ENCODE data around the gene ZNF212.

DNA sequence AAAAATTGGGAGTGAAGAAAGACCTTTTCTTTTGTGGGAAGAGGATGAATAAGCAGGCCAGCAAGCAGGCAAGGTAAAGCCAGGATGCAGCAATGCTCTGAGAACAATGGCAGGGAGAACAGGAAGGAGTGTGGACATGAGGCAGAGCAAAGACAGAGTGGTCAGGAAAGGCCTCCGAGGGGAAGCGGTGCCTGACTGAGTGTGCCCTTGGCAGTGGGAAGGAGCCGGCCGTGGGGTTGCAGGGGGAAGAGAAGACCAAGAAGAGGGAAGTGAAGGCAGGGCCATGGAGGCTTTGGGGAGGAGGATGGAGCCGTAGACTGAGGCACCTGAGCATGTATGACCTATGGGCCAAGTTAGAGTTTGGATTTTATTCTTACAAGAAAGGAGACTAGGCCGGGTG, 21.9 kb upstream of the ZNF212 start:
- TF ChIP-seq POLR2AphosphoS5 (IDR thresholded peaks at IDR 0.05; ENCODE audit: low read depth) (no peak), SPI1 (IDR thresholded peaks at IDR 0.05; ENCODE audit: borderline replicate concordance, low read depth) (no peak), GABPA (IDR thresholded peaks at IDR 0.05; ENCODE audit: low read depth) (no peak)
- TF ChIP-seq, protein P1, sequence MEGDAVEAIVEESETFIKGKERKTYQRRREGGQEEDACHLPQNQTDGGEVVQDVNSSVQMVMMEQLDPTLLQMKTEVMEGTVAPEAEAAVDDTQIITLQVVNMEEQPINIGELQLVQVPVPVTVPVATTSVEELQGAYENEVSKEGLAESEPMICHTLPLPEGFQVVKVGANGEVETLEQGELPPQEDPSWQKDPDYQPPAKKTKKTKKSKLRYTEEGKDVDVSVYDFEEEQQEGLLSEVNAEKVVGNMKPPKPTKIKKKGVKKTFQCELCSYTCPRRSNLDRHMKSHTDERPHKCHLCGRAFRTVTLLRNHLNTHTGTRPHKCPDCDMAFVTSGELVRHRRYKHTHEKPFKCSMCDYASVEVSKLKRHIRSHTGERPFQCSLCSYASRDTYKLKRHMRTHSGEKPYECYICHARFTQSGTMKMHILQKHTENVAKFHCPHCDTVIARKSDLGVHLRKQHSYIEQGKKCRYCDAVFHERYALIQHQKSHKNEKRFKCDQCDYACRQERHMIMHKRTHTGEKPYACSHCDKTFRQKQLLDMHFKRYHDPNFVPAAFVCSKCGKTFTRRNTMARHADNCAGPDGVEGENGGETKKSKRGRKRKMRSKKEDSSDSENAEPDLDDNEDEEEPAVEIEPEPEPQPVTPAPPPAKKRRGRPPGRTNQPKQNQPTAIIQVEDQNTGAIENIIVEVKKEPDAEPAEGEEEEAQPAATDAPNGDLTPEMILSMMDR (IDR thresholded peaks at IDR 0.05; ENCODE audit: insufficient read depth, low read length), result no peak
- TF ChIP-seq, protein P2, sequence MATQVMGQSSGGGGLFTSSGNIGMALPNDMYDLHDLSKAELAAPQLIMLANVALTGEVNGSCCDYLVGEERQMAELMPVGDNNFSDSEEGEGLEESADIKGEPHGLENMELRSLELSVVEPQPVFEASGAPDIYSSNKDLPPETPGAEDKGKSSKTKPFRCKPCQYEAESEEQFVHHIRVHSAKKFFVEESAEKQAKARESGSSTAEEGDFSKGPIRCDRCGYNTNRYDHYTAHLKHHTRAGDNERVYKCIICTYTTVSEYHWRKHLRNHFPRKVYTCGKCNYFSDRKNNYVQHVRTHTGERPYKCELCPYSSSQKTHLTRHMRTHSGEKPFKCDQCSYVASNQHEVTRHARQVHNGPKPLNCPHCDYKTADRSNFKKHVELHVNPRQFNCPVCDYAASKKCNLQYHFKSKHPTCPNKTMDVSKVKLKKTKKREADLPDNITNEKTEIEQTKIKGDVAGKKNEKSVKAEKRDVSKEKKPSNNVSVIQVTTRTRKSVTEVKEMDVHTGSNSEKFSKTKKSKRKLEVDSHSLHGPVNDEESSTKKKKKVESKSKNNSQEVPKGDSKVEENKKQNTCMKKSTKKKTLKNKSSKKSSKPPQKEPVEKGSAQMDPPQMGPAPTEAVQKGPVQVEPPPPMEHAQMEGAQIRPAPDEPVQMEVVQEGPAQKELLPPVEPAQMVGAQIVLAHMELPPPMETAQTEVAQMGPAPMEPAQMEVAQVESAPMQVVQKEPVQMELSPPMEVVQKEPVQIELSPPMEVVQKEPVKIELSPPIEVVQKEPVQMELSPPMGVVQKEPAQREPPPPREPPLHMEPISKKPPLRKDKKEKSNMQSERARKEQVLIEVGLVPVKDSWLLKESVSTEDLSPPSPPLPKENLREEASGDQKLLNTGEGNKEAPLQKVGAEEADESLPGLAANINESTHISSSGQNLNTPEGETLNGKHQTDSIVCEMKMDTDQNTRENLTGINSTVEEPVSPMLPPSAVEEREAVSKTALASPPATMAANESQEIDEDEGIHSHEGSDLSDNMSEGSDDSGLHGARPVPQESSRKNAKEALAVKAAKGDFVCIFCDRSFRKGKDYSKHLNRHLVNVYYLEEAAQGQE (IDR thresholded peaks at IDR 0.05; ENCODE audit: insufficient replicate concordance, low read depth), result no peak

Measured in HL-60 (cell line).